T-cell (primary cell): Measurements from ENCODE around the gene ITPK1. TPM values are rescaled to one million over a fixed set of nuclear protein-coding genes. Genes with fewer than 3 reads are reported as not detected.

Experiments
- ATAC-seq, 4 experiments: fragments of 200-7000 bp in 3 of 4; fragments of 150-1000 bp in 1 of 4; cut with Tn5 transposase; replicated peaks in 1 of 4; 1 replicate in 3 of 4; 2 replicates in 1 of 4; pipeline ENCODE4 v1.10.0; 2021; ENCODE audit warnings: moderate library complexity in 3 of 4, mild to moderate bottlenecking in 2 of 4, moderate number of reproducible peaks in 1 of 4
- CTCF ChIA-PET, 2 donors: fragments of 300-600 bp; sonication (Branson Sonifier 250); formaldehyde crosslinking; loops; one replicate each; lab custom pipeline; 2022; ENCODE audit warnings: antibody characterized with exemption in 2 of 2; lab: Charles Lee
- POLR2A ChIA-PET, 2 donors: fragments of 300-600 bp; sonication (Branson Sonifier 250); formaldehyde crosslinking; loops; one replicate each; lab custom pipeline; 2022; ENCODE audit warnings: antibody characterized with exemption in 2 of 2; lab: Charles Lee
- DNase-seq, 35 experiments: peaks; one replicate each; pipeline versions ENCODE4 v3.0.0 to v3.0.0-alpha.2; 2013 to 2023
- H3K27ac ChIP-seq: one replicate; pipeline ENCODE4 v1.5.1; 2013; ENCODE audit warnings: low read length
- H3K27me3 ChIP-seq, 2 experiments: replicated peaks in 1 of 2; 1 replicate in 1 of 2; 2 replicates in 1 of 2; pipeline versions ENCODE4 v1.6.1 to v1.7.0; 2013; ENCODE audit warnings: low read length in 1 of 2, mixed read lengths in 1 of 2; ENCODE audit not compliant: control insufficient read depth in 2 of 2, insufficient read depth in 2 of 2; ENCODE audit errors: extremely low read depth in 1 of 2
- H3K36me3 ChIP-seq, 2 donors: 1 replicate in 1 of 2; 2 replicates in 1 of 2; pipeline versions ENCODE4 v1.6.1 to v1.7.0; 2013; ENCODE audit warnings: low read length in 1 of 2; ENCODE audit not compliant: control insufficient read depth in 2 of 2, insufficient read depth in 1 of 2; ENCODE audit errors: extremely low read depth in 1 of 2
- H3K4me1 ChIP-seq, 2 experiments: 1 replicate in 1 of 2; 2 replicates in 1 of 2; pipeline versions ENCODE4 v1.6.1 to v1.7.0; 2013; ENCODE audit warnings: low read length in 2 of 2, mixed read lengths in 1 of 2; ENCODE audit not compliant: insufficient read depth in 2 of 2, control insufficient read depth in 1 of 2; ENCODE audit errors: extremely low read depth in 1 of 2
- H3K4me3 ChIP-seq, 2 donors: 1 replicate in 1 of 2; 2 replicates in 1 of 2; pipeline versions ENCODE4 v1.5.1 to v1.7.0; 2013; ENCODE audit warnings: mild to moderate bottlenecking in 2 of 2, low read length in 1 of 2, moderate library complexity in 1 of 2; ENCODE audit not compliant: control insufficient read depth in 1 of 2; ENCODE audit errors: extremely low read depth in 1 of 2
- H3K9me3 ChIP-seq: 2 replicates; pipeline ENCODE4 v1.7.0; 2013
- H3K27ac Mint-ChIP-seq, 2 donors: one replicate each; pipeline ENCODE4 v1.8.0; 2020 to 2021; ENCODE audit warnings: mild to moderate bottlenecking in 2 of 2, mixed read lengths in 2 of 2
- H3K27me3 Mint-ChIP-seq, 2 donors: one replicate each; pipeline ENCODE4 v1.8.0; 2021 to 2022; ENCODE audit warnings: mixed read lengths in 2 of 2
- H3K36me3 Mint-ChIP-seq: one replicate; pipeline ENCODE4 v1.8.0; 2021; ENCODE audit warnings: mixed read lengths
- H3K4me1 Mint-ChIP-seq, 3 donors: one replicate each; pipeline ENCODE4 v1.8.0; 2020 to 2022; ENCODE audit warnings: mixed read lengths in 3 of 3, mild to moderate bottlenecking in 1 of 3
- H3K4me3 Mint-ChIP-seq, 3 donors: one replicate each; pipeline ENCODE4 v1.8.0; 2020 to 2022; ENCODE audit warnings: mild to moderate bottlenecking in 3 of 3, mixed read lengths in 3 of 3, moderate library complexity in 3 of 3
- H3K9me3 Mint-ChIP-seq, 3 donors: one replicate each; pipeline ENCODE4 v1.8.0; 2020 to 2022; ENCODE audit warnings: mixed read lengths in 3 of 3
- WGBS: methylation state at CpG from one replicate; pipeline ENCODE4 v1.1.5; 2013; ENCODE audit warnings: missing lambda C conversion rate; ENCODE audit not compliant: insufficient coverage; 5-methylcytosine and 5-hydroxymethylcytosine counted together
- total RNA-seq, 35 experiments: library from RNA in 6 of 35; stranded (reverse) in 6 of 35; fragments of 120-200 nt in 1 of 35; gene quantifications; one replicate each; pipeline versions ENCODE4 v1.2.1 to v1.2.4 and lab custom pipeline; 2013 to 2026

Gene ITPK1
- total RNA-seq, 5 donors from 2014 or later (not counting 1 experiment from before 2014, with no cell fraction given): 28.0 to 43.0 (median 39.5) TPM

DNA sequence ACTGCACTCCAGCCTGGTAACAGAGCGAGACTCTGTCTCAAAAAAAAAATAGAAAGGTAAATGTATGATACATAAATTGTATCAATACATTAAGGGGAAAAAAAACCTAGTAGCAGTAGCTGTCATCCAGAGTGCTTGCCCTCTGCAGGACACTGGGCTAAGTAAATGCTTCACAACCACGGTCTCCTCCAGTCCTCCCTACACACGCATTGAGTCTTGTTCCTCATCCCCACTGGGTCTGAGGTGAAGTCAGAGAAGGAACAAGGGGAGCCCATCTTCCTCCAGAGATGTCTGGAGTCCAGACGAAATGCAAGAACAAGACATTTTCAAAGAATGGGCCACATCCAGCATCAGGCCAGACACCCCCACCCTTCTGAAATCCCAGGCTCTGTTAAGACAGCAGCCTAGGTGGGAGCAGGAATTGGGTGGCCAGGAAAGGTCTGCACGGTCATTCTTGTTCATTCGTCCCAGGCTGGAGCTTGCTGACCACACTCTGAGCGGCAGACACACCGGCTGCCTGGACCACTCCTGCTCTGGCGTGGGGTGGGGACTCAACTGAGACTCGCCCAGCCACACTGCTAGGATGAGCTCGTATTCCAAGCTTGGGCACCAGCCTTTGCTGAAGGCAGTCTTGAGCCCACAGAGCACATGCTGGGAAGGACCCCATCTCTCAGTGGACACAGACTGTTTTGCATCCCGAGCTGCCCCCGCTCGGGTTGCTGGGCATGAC, 147.3 kb downstream of the ITPK1 start:
- H3K27ac Mint-ChIP-seq: no peak overlapping the region

DNA sequence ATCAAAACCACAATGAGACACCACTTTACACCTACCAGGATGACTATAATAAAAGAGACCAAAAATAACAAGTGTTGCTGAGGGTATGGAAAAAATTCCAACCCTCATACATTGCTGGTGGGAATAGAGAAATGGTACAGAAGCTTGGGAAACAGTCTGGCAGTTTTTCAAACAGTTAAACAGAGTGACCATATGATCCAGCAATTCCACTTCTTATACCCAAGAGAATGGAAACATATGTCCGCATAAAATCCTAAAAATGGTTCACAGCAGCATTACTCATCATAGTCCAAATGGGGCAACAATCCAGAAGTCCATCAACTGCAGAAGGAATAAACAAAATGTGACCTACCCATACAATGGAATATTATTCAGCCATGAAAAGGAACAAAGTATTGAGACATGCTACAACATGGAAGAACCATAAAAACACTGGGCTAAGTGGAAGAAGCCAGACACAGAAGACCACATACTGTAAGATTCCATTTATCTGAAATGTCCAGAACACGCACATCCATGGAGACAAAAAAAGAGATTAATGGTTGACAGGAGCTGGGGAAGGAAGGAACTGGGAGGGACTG, 148.3 kb downstream of the ITPK1 start:
- WGBS: no CpG with 5 or more reads among the region's 2 CpGs

More for the DNA sequence above, 147.3 kb downstream of the ITPK1 start:
- Mint-ChIP-seq H3K9me3 (peaks cover 0 to 5% (median 0%) of the 10 kb centered on the region in 3 donors), H3K27me3 (no peaks in the 10 kb centered on the region), H3K36me3 (peaks cover 25% of the 10 kb centered on the region), H3K4me1 (peaks cover 2 to 7% (median 5%) of the 10 kb centered on the region in 3 donors), H3K4me3 (no peak overlapping the region)
- Histone ChIP-seq H3K27me3 (no peaks in the 10 kb centered on the region), H3K4me3 (no peak overlapping the region), H3K4me1 (no peaks in the 10 kb centered on the region), H3K36me3 (peaks cover 0 to 10% of the 10 kb centered on the region in 2 donors), H3K27ac (no peak overlapping the region), H3K9me3 (no peaks in the 10 kb centered on the region)
- 99% methylated on average over 8 of the region's 14 CpGs for WGBS
- ChIA-PET CTCF (interaction anchor here in 1 of 2 donors (0.6 kb wide), 1 partner anchor 156 kb away, joined by 3 read pairs; no protein-coding TSS in a partner anchor), POLR2A (no interaction called here)
- ATAC-seq (no peak), DNase-seq (no peak)

DNA sequence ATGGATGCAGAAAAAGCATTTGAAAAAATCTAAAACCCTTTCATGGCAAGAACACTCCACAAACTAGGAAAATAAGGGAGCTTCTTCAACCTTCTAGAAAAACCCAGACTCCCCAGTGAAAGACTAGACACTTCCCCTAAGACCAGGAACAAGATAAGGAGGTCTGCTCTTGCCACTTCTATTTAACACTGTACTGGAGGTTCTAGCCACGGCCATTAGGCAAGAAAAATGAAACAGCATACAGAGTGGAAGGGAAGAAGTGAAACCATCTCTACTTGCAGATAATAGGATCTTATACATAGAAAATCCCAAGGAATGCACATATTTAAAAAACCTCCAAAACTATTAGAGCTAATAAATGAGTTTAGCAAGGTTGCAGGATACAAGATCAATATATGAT, 150.4 kb downstream of the ITPK1 start:
- Mint-ChIP-seq H3K36me3 (peaks cover 16% of the 10 kb centered on the region), H3K27me3 (no peaks in the 10 kb centered on the region), H3K4me3 (no peak overlapping the region), H3K9me3 (peaks cover 0 to 5% (median 0%) of the 10 kb centered on the region in 3 donors), H3K27ac (no peak overlapping the region), H3K4me1 (peaks cover 0 to 7% (median 0%) of the 10 kb centered on the region in 3 donors)
- H3K36me3 ChIP-seq: peaks cover 11 to 15% of the 10 kb centered on the region in 2 donors
- DNase-seq: no peak
- ATAC-seq: no peak
- no peaks in the 10 kb centered on the region for H3K4me1 ChIP-seq
- H3K9me3 ChIP-seq: no peaks in the 10 kb centered on the region
- CTCF ChIA-PET: no interaction called here
- H3K27ac ChIP-seq: no peak overlapping the region
- H3K27me3 ChIP-seq: no peaks in the 10 kb centered on the region
- no peak overlapping the region for H3K4me3 ChIP-seq
- WGBS: no CpG with 5 or more reads among the region's 1 CpG
- POLR2A ChIA-PET: no interaction called here

More for the DNA sequence above, 148.3 kb downstream of the ITPK1 start:
- Histone ChIP-seq H3K4me1 (no peaks in the 10 kb centered on the region), H3K36me3 (peaks cover under 1 to 4% of the 10 kb centered on the region in 2 donors), H3K4me3 (no peak overlapping the region), H3K27me3 (no peaks in the 10 kb centered on the region), H3K9me3 (no peaks in the 10 kb centered on the region), H3K27ac (no peak overlapping the region)
- no peak overlapping the region for H3K27ac Mint-ChIP-seq
- no peaks in the 10 kb centered on the region for H3K27me3 Mint-ChIP-seq
- H3K4me3 Mint-ChIP-seq: no peak overlapping the region
- DNase-seq (no peak), ATAC-seq (no peak)
- H3K36me3 Mint-ChIP-seq: peaks cover 18% of the 10 kb centered on the region
- peaks cover 2 to 7% (median 5%) of the 10 kb centered on the region in 3 donors for H3K4me1 Mint-ChIP-seq
- peaks cover 0 to 5% (median 0%) of the 10 kb centered on the region in 3 donors for H3K9me3 Mint-ChIP-seq
- POLR2A ChIA-PET: no interaction called here
- CTCF ChIA-PET: interaction anchor here in 1 of 2 donors (0.6 kb wide), 1 partner anchor 155 kb away, joined by 3 read pairs; no protein-coding TSS in a partner anchor

GRCh38 chr14:92964124-92965109, 151.3 kb downstream of the ITPK1 start:
- Histone ChIP-seq H3K27me3 (no peaks in the 10 kb centered on the region), H3K9me3 (no peaks in the 10 kb centered on the region), H3K27ac (no peak overlapping the region), H3K4me1 (no peaks in the 10 kb centered on the region), H3K36me3 (peaks cover 11 to 12% of the 10 kb centered on the region in 2 donors), H3K4me3 (no peak overlapping the region)
- ChIA-PET POLR2A (no interaction called here), CTCF (no interaction called here)
- ATAC-seq (no peak), DNase-seq (no peak)
- H3K4me3 Mint-ChIP-seq: no peak overlapping the region
- H3K27me3 Mint-ChIP-seq: no peaks in the 10 kb centered on the region
- peaks cover 0 to 5% (median 0%) of the 10 kb centered on the region in 3 donors for H3K9me3 Mint-ChIP-seq
- no peak overlapping the region for H3K27ac Mint-ChIP-seq
- H3K4me1 Mint-ChIP-seq: peaks cover 0 to 7% (median 0%) of the 10 kb centered on the region in 3 donors
- WGBS: 92% methylated on average over 8 of the region's 12 CpGs
- peaks cover 16% of the 10 kb centered on the region for H3K36me3 Mint-ChIP-seq

- peaks cover 18% of the 10 kb centered on the region for H3K36me3 Mint-ChIP-seq
- 89% methylated on average over 7 of the region's 14 CpGs for WGBS
- ATAC-seq: no peak
- Histone ChIP-seq H3K4me3 (no peak overlapping the region), H3K27ac (no peak overlapping the region), H3K9me3 (no peaks in the 10 kb centered on the region), H3K36me3 (peaks cover 14 to 17% of the 10 kb centered on the region in 2 donors), H3K27me3 (no peaks in the 10 kb centered on the region), H3K4me1 (no peaks in the 10 kb centered on the region)
- no peak overlapping the region for H3K4me3 Mint-ChIP-seq
- DNase-seq: no peak
- H3K27ac Mint-ChIP-seq: peak overlapping the region in 1 of 2 donors; percentile 60
- peaks cover 0 to 5% (median 0%) of the 10 kb centered on the region in 3 donors for H3K9me3 Mint-ChIP-seq
- POLR2A ChIA-PET: no interaction called here
- peaks cover 0 to 7% (median 0%) of the 10 kb centered on the region in 3 donors for H3K4me1 Mint-ChIP-seq
- H3K27me3 Mint-ChIP-seq: no peaks in the 10 kb centered on the region
- CTCF ChIA-PET: no interaction called here
Measured at GRCh38 chr14:92963301-92964123, 152.2 kb downstream of the ITPK1 start.
